ENCODE measurements around the gene WNK3. TPM values are rescaled to one million over a fixed set of nuclear protein-coding genes. Genes with fewer than 3 reads are reported as not detected.

WNK3 gene
- total and polyA plus RNA-seq, 4 donors, result 1.7 to 11.9 (median 7.5) TPM

GRCh38 chrX:54213603-54214002, 144.2 kb downstream of the WNK3 start:
- Histone ChIP-seq H3K4me1 (ENCODE audit: control insufficient read depth in 4 of 4, insufficient read depth in 4 of 4, low read length in 3 of 4) (no peaks in the 10 kb centered on the region), H3K27me3 (ENCODE audit: control insufficient read depth in 4 of 4, insufficient read depth in 4 of 4, low read length in 3 of 4) (no peaks in the 10 kb centered on the region), H3K4me3 (ENCODE audit: low read depth in 1 of 3, low read length in 3 of 3) (no peak overlapping the region), H3K27ac (ENCODE audit: low read depth in 1 of 2, low read length in 2 of 2) (no peak overlapping the region), H3K36me3 (ENCODE audit: control insufficient read depth in 4 of 4, insufficient read depth in 3 of 4, low read depth in 1 of 4, low read length in 3 of 4) (no peaks in the 10 kb centered on the region), H3K9me3 (ENCODE audit: control insufficient read depth in 4 of 4, low read length in 3 of 4) (no peaks in the 10 kb centered on the region), H3K9ac (ENCODE audit: low read depth in 1 of 2, low read length in 2 of 2) (no peak overlapping the region)
- TF ChIP-seq ZBTB33 (IDR thresholded peaks at IDR 0.05), result no peak
- TF ChIP-seq, protein P1, sequence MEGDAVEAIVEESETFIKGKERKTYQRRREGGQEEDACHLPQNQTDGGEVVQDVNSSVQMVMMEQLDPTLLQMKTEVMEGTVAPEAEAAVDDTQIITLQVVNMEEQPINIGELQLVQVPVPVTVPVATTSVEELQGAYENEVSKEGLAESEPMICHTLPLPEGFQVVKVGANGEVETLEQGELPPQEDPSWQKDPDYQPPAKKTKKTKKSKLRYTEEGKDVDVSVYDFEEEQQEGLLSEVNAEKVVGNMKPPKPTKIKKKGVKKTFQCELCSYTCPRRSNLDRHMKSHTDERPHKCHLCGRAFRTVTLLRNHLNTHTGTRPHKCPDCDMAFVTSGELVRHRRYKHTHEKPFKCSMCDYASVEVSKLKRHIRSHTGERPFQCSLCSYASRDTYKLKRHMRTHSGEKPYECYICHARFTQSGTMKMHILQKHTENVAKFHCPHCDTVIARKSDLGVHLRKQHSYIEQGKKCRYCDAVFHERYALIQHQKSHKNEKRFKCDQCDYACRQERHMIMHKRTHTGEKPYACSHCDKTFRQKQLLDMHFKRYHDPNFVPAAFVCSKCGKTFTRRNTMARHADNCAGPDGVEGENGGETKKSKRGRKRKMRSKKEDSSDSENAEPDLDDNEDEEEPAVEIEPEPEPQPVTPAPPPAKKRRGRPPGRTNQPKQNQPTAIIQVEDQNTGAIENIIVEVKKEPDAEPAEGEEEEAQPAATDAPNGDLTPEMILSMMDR (IDR thresholded peaks at IDR 0.05; ENCODE audit: low read depth, low read length, missing input control), result no peak
- TF ChIP-seq NR2F2 (IDR thresholded peaks at IDR 0.05), result no peak
- no peak for TF ChIP-seq RXRA (IDR thresholded peaks at IDR 0.05)
- TF ChIP-seq RAD21 (IDR thresholded peaks at IDR 0.05), result no peak
- no peak for TF ChIP-seq SP1 (IDR thresholded peaks at IDR 0.05)
- TF ChIP-seq EGR1 (IDR thresholded peaks at IDR 0.05; ENCODE audit: low read depth in 2 of 2), result no peak
- no peak for TF ChIP-seq ATF3 (IDR thresholded peaks at IDR 0.05)
- no peak for TF ChIP-seq HNF4G (IDR thresholded peaks at IDR 0.05)
- no peak for TF ChIP-seq TAF1 (conservative IDR thresholded peaks at IDR 0.05)
- no peak for TF ChIP-seq GABPA (IDR thresholded peaks at IDR 0.05 in 1 of 2, conservative IDR thresholded peaks at IDR 0.05 in 1 of 2)
- TF ChIP-seq MAX (IDR thresholded peaks at IDR 0.05), result no peak
- no peak for TF ChIP-seq REST (IDR thresholded peaks at IDR 0.05)
- TF ChIP-seq FOXA1 (IDR thresholded peaks at IDR 0.05), result no peak
- TF ChIP-seq YY1 (IDR thresholded peaks at IDR 0.05), result no peak
- TF ChIP-seq FOXA2 (IDR thresholded peaks at IDR 0.05), result no peak
- no peak for TF ChIP-seq HNF4A (conservative IDR thresholded peaks at IDR 0.05)
- TF ChIP-seq JUND (IDR thresholded peaks at IDR 0.05), result no peak
- WGBS, result 95% methylated on average over 3 of the region's 3 CpGs
- DNase-seq (ENCODE audit: low spot score), result no peak
